GM12801 (cell line): ENCODE data around the gene MYOCOS.

Experiments used
- CTCF ChIP-seq: IDR thresholded peaks from one replicate; pipeline ENCODE4 v1.5.1; 2011; ENCODE audit warnings: control low read depth; ENCODE audit not compliant: insufficient read length; ENCODE audit errors: extremely low read depth

Gene MYOCOS

DNA sequence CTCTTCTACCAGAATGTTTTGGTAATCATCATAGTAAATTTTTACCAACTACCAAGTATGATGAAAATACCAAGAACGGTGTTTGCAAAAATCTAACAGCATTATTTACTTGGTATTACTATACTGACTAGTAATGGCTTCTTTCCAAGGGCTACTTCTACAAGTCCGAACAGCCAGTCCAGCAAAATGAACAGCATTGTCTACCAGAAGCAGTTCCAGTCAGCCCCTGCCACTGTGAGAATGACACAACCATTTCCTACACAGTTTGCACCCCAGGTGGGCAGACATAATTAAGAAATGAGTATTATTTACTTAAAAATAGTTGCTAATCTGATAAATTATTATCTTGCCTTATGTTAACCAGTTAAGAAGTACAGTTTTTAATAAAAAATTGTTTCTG is 33.8 kb upstream of the MYOCOS start:
- no peak for TF ChIP-seq CTCF

- TF ChIP-seq CTCF: no peak
Observed at GRCh38 chr1:171590022-171590421, 32.0 kb upstream of the MYOCOS start.

GRCh38 chr1:171595324-171595723 is 26.7 kb upstream of the MYOCOS start:
- TF ChIP-seq CTCF: no peak

DNA sequence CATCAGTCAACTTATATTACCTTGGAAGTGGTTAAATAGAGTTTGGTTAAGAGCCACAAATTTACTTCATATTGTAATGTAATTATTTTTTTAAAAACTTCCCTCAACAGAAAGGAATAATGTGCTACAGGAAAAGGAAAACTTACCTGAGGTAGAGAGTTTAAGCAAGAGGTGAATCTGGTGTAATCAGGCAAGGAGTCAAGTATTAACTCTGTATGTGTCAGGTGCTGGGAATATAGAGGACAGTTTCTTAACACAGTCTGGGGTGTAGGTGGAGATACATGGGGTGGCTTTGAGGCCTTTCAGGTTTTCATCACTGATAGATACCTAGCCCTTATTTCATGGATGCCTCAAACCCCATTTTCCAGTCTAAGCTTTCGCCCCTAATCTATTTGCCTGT is 25.9 kb upstream of the MYOCOS start:
- TF ChIP-seq CTCF: no peak

DNA sequence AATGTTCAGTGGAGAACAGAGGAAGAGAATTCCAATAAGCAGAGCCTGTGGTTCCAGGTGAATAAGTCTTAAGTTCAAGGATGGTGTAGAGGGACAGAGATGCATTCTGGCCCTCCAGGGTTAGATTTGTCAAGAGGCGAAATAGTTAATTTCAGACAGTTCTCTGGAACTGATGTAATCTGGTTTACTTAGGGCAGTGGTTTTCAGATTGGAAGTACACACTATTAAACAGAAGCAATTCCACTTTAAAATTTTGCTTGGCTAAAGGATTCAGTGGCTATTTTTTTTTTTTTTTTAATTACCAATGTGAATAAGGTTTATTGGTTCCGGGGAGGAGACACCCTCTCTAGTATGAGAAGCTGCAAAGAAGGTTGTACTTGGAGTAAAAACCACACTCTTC is 25.3 kb upstream of the MYOCOS start:
- no peak for TF ChIP-seq CTCF

GRCh38 chr1:171597203-171597602 is 24.8 kb upstream of the MYOCOS start:
- no peak for TF ChIP-seq CTCF

- TF ChIP-seq CTCF: no peak
Observed at GRCh38 chr1:171600862-171601261, 21.2 kb upstream of the MYOCOS start.

- no peak for TF ChIP-seq CTCF
Observed at GRCh38 chr1:171606402-171606941, 15.6 kb upstream of the MYOCOS start.
